ENCODE data around the gene RPLP2.

The RPLP2 gene

GRCh38 chr11:833114-833791, 23.5 kb downstream of the RPLP2 start:
- Histone ChIP-seq H3K4me3 (ENCODE audit: low read length) (peak overlapping the region; percentile 62), H3K36me3 (replicated peaks; ENCODE audit: insufficient read depth, low read length) (no peaks in the 10 kb centered on the region), H3K4me1 (ENCODE audit: low read length) (peaks cover 21% of the 10 kb centered on the region), H3F3A (ENCODE audit: insufficient read depth, low read length) (peaks cover 1% of the 10 kb centered on the region; the same call in 1 of the 2 replicates), H3K9me3 (replicated peaks; ENCODE audit: insufficient read depth, low read length) (no peaks in the 10 kb centered on the region), H3K27me3 (replicated peaks; ENCODE audit: insufficient read depth, low read length) (peaks cover 15% of the 10 kb centered on the region), H4K20me1 (ENCODE audit: insufficient read depth, low read length) (no peaks in the 10 kb centered on the region), H3K9me2 (replicated peaks; ENCODE audit: insufficient read depth, low read length) (no peaks in the 10 kb centered on the region), H2AFZ (ENCODE audit: low read length) (no peak overlapping the region), H3K27ac (ENCODE audit: low read length) (no peak overlapping the region), H3K4me2 (ENCODE audit: low read depth, low read length) (peak overlapping the region; percentile 93), H3K9ac (ENCODE audit: low read length) (peak overlapping the region; percentile 58; the same call in 1 of the 2 replicates), H3K79me2 (ENCODE audit: low read length) (peaks cover 6% of the 10 kb centered on the region)
- peak; percentile 33 for DNase-seq
- no peak for TF ChIP-seq EZH2 (optimal IDR thresholded peaks at IDR 0.05; ENCODE audit: low read depth, low read length)
- TF ChIP-seq, protein P1, sequence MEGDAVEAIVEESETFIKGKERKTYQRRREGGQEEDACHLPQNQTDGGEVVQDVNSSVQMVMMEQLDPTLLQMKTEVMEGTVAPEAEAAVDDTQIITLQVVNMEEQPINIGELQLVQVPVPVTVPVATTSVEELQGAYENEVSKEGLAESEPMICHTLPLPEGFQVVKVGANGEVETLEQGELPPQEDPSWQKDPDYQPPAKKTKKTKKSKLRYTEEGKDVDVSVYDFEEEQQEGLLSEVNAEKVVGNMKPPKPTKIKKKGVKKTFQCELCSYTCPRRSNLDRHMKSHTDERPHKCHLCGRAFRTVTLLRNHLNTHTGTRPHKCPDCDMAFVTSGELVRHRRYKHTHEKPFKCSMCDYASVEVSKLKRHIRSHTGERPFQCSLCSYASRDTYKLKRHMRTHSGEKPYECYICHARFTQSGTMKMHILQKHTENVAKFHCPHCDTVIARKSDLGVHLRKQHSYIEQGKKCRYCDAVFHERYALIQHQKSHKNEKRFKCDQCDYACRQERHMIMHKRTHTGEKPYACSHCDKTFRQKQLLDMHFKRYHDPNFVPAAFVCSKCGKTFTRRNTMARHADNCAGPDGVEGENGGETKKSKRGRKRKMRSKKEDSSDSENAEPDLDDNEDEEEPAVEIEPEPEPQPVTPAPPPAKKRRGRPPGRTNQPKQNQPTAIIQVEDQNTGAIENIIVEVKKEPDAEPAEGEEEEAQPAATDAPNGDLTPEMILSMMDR (IDR thresholded peaks at IDR 0.05; ENCODE audit: low read length): no peak
- TF ChIP-seq EZH2phosphoT487 (IDR thresholded peaks at IDR 0.05; ENCODE audit: low read length): no peak

GRCh38 chr11:833849-834311, 24.1 kb downstream of the RPLP2 start:
- DNase-seq: no peak
- Histone ChIP-seq H3K79me2 (ENCODE audit: low read length) (peaks cover 6% of the 10 kb centered on the region), H3K27me3 (replicated peaks; ENCODE audit: insufficient read depth, low read length) (peaks cover 14% of the 10 kb centered on the region), H3K9ac (ENCODE audit: low read length) (no peak overlapping the region), H3K9me3 (replicated peaks; ENCODE audit: insufficient read depth, low read length) (no peaks in the 10 kb centered on the region), H3K27ac (ENCODE audit: low read length) (no peak overlapping the region), H4K20me1 (ENCODE audit: insufficient read depth, low read length) (no peaks in the 10 kb centered on the region), H2AFZ (ENCODE audit: low read length) (no peak overlapping the region), H3K4me3 (ENCODE audit: low read length) (peak overlapping the region; percentile 62), H3K4me1 (ENCODE audit: low read length) (peaks cover 20% of the 10 kb centered on the region), H3K36me3 (replicated peaks; ENCODE audit: insufficient read depth, low read length) (no peaks in the 10 kb centered on the region), H3K4me2 (ENCODE audit: low read depth, low read length) (peak overlapping the region; percentile 93; the same call in 1 of the 2 replicates), H3K9me2 (replicated peaks; ENCODE audit: insufficient read depth, low read length) (no peaks in the 10 kb centered on the region), H3F3A (ENCODE audit: insufficient read depth, low read length) (no peaks in the 10 kb centered on the region)
- TF ChIP-seq, protein P1 (IDR thresholded peaks at IDR 0.05; ENCODE audit: low read length): no peak
- TF ChIP-seq EZH2phosphoT487 (IDR thresholded peaks at IDR 0.05; ENCODE audit: low read length) (no peak), EZH2 (optimal IDR thresholded peaks at IDR 0.05; ENCODE audit: low read depth, low read length) (no peak)

DNA sequence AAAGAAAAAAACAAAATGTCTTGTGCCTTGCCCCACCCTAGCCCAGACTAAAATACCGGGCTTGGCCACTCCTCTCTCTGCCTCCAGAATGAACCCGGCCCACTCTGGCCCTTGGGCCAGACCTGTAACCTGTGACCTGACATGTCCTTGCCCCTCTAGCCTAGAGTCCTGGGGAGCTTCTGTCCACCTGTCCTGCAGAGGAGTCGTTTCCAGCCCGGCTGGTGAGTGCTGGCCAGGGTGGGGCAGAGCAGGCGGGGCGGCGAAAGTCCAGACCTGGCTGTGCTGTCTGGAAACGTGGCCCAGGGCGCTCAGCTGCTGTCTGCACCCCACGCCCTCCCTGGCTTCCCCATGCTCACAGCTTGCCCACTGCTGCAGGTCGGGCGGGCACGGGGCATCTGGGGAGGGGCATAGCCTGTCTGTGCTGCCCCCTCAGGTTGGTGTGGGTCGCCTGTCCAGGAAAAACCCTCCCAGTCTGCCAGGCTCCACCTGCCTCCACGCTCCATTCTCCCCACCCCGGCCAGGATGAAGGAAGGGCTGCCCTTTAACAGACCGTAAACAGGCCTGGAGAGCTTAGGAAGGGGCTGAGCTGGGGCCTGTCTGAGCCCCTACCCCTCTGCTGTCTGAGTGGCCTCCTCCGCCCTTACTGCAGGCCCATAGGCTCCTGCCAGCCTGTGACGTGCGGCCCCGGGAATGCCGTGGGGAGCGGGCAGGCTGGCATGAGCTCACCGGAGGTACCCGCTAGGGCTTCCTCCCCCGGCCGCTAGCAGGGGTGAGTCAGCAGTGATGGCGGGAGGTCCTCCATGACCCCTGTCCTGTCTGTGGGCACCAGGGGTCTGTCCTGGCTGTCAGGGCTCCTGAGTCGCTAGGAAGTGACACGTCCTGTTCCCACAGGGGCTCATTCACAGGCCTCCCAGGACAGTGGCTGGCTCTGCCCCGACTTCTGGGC, 24.9 kb downstream of the RPLP2 start:
- H3K79me2 ChIP-seq (ENCODE audit: low read length): peaks cover 10% of the 10 kb centered on the region
- H3K9me3 ChIP-seq (replicated peaks; ENCODE audit: insufficient read depth, low read length): no peaks in the 10 kb centered on the region
- DNase-seq: no peak
- H3K27me3 ChIP-seq (replicated peaks; ENCODE audit: insufficient read depth, low read length): peaks cover 7% of the 10 kb centered on the region; the same call in 1 of the 2 replicates
- no peaks in the 10 kb centered on the region for H4K20me1 ChIP-seq (ENCODE audit: insufficient read depth, low read length)
- H3K36me3 ChIP-seq (replicated peaks; ENCODE audit: insufficient read depth, low read length): no peaks in the 10 kb centered on the region
- H3K27ac ChIP-seq (ENCODE audit: low read length): no peak overlapping the region
- H3K9me2 ChIP-seq (replicated peaks; ENCODE audit: insufficient read depth, low read length): no peaks in the 10 kb centered on the region
- H3F3A ChIP-seq (ENCODE audit: insufficient read depth, low read length): no peaks in the 10 kb centered on the region
- H3K4me3 ChIP-seq (ENCODE audit: low read length): no peak overlapping the region
- H3K9ac ChIP-seq (ENCODE audit: low read length): no peak overlapping the region
- TF ChIP-seq EZH2phosphoT487 (IDR thresholded peaks at IDR 0.05; ENCODE audit: low read length): no peak
- TF ChIP-seq, protein P1 (IDR thresholded peaks at IDR 0.05; ENCODE audit: low read length): no peak
- no peak for TF ChIP-seq EZH2 (optimal IDR thresholded peaks at IDR 0.05; ENCODE audit: low read depth, low read length)
- H3K4me2 ChIP-seq (ENCODE audit: low read depth, low read length): no peak overlapping the region
- peaks cover 12% of the 10 kb centered on the region for H3K4me1 ChIP-seq (ENCODE audit: low read length)
- no peak overlapping the region for H2AFZ ChIP-seq (ENCODE audit: low read length)
